Measurements from ENCODE around the gene HIGD1A. TPM values are rescaled to one million over a fixed set of nuclear protein-coding genes. Genes with fewer than 3 reads are reported as not detected.

Gene HIGD1A
- total and polyA plus RNA-seq, 9 of the 15 experiments (the other 6 are each of a cell fraction or from before 2014, with no cell fraction given): 165 to 1,185 (median 333) TPM

DNA sequence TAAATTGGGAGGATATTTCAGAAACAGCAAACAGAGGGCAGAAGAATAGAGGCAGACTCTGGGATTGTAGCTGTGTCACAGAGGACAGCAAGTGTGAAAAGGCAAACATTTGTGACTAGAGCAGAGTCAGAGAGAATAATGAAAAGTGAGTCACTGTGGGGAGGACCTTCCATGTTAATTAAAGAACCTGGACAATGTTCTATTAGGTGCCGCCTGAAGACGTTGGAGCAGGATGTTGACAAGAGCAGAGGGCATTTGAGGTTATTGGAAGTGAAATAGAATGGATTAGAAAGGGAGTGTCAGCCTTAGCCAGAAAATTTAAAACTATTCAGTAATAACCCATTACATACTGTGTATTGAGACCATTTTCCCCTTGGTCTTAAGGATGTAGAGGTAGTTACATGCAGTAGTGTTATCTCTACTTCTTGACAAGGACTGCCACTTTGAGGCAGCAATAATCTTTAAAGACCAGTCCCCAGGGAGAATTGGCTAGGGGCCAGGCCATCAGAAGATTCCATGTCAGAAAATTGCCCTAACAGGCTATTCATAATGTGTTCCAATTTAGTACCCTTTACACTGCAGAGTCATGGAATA is 10.7 kb upstream of the HIGD1A start (continued):
- TF ChIP-seq REST (IDR thresholded peaks at IDR 0.05; ENCODE audit: borderline replicate concordance) (0 out of 2 replicates have a peak, but pooled peaks have one; percentile 16), REST (CRISPR knock-in tag; IDR thresholded peaks at IDR 0.05; ENCODE audit: low read depth) (no peak), ARID1B (IDR thresholded peaks at IDR 0.05) (peak; percentile 77)
